ENCODE measurements around the gene FCHSD2.

FCHSD2 gene

DNA sequence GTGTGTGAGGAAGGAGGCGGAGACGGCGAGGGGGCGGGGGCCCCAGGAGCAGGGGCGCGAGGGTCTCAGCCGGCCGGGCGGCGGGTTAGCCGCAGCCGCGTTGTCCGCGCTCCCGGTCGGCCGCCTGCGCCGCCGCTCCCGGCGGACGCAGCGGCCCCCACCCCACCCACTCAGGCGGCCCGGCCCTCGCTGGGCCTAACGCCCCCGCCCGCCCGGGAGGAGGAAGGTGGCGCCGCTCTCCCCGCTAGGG lies at the start of gene FCHSD2:
Gene FCHSD2 (minus strand): TSS at position 191 of the 250 bp plus-strand sequence. CDS start 441 bp downstream, outside the sequence.
- DNase-seq (ENCODE audit: low read depth in 1 of 2, low spot score in 1 of 2) = no peak

DNA sequence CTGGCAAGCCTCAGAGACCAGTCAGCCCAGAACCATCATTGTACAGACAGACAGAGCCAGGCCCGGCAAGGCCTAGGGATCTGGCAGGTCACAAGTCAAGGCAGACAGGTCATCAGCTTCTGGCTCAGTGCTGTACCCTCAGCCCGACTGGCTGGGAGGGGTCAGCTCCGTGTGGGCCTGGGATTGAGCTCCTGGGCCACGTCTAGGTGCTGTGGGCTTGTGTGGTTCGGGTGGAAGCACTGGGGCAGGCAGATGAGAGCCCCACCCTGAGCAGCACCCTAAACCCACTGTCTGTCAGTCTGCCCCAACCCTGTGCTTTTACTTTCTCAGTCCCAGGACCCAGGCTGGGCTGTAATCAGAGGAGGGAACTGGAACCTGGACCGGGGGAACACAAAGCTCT lies 49.0 kb upstream of the FCHSD2 start:
- DNase-seq (ENCODE audit: low read depth in 1 of 2, low spot score in 1 of 2) = no peak

DNA sequence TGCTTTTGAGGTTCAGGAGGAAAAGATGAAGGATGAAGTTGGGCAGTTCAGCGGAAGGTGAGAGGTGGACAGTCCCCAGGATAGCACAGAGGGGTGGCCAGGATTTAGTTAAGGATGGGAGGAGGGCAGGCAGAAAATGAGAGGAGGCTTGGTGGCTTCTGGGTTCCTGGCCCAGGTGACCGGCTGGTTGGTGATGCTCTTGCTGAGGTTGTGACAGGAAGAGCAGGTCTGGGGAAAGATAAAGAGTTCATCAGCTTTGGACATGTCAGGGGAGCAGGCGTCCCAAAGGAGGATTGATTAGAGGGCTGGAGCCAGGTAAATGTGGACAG lies 48.4 kb upstream of the FCHSD2 start:
- no peak for DNase-seq (ENCODE audit: low read depth in 1 of 2, low spot score in 1 of 2)

DNA sequence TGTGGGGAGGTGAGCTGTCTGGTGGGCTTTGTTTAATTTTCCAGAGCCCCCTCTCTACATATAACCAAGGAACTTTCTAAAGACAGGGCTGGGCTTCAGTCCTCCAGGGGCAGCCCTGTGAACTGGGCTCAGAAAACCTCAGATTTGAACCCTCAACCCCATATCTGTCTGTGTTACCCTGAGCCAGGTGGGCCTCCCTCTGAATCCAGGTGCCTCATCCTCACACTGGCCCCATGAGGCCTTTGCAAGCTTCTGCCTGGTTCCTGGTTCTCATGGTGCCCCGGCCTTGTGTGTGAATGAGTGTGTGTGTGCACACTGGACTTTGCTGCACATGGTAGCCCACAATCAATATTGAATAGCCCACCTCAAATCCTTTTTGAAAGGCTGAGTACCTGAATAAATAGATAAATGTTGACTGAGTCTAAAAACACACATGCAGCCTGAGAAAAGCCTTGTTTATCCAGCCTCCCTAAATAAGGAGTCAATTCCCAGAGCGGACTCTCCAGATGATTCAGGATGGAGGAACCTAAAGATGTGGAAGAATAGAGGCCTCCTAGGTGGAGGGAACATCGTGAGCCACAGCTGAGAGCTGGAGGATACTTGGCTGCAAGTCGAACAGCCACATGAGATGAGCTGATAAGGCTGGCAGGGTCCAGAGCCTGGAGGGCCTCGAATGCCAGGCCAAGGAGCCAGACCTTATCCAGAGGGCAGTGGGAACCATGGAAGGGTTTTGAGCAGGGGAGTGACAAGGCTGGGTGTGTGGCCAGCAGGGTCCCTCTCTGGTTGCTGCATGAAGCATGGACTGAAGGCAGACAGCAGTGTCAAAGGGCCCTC lies 47.8 kb upstream of the FCHSD2 start:
- DNase-seq (ENCODE audit: low read depth in 1 of 2, low spot score in 1 of 2) = no peak

DNA sequence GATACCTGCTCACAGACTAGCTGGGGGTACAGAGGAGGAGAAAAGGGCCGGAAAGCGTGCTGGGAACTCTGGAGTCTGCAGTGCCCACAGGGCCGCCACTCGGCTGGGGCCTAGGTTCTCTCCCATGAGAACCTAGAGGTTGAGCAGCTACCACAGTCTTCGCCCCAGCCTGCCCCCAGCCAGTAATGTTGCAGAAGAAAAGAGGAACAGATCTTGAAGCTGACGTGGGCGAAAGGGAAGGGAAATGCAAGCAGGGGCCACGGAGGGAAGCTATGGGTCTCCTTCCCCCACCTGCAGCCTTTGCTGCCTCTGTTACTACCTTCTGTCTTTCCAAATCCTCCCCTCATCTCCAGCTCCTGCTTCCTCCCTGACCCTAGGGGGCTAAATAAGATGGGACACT lies 47.2 kb upstream of the FCHSD2 start:
- DNase-seq (ENCODE audit: low read depth in 1 of 2, low spot score in 1 of 2) = no peak

DNA sequence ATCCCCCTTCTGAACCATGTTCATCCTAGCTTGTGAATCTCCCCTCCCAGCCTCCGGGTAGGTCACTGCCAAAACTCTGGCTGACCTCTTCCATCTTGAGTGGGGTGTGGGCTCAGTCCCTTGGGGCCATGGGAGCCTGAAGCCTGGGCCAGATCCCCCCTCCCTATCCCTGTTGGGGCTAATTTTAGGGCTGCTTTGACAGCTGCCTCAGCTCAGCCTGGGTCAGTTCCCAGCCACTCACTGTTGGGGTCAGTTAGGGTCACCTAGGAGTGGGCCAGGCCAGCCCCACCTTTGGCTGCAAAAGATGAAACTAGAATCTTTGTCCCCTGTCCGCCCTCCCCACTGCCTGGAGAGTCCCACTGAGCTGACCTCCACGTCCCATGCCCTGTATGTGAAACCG lies 46.2 kb upstream of the FCHSD2 start:
- no peak for DNase-seq (ENCODE audit: low read depth in 1 of 2, low spot score in 1 of 2)

DNA sequence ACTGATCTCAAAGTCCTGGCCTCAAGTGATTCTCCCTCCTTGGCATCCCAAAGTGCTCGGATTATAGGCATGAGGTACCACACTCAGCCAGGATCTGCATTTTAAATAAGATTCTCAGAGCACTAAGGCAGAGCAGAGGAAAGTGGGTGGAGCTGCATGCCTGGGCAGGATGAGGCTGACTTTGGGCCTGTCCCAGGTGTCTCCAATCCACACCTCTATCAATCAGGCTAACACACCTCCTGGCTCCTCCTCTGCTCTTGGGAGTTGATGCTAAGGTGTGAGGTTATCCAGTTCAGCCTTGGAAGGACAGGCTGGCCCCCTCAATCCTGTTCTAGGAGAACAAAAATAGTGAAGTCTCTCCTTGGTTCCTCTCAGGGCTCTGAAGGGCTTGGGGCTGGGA lies 45.7 kb upstream of the FCHSD2 start:
- no peak for DNase-seq (ENCODE audit: low read depth in 1 of 2, low spot score in 1 of 2)

DNA sequence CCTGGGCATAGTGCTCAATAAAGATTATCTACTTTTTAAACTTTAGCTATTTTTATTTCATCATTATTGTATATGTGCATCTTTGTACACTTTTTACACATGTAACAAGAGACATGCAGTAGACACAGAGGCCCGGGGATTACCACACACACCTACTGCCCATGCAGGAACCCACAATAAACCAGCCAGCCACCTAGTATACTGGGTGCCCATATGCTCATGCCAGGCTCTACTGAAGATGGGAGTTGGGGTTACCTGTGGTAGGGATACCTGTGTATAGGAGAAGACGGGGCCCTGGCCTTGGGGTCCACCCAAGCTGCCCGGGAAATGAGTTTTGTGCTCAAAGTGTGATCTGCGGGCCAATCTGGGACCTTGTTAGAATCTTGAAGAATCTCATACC lies 44.8 kb upstream of the FCHSD2 start:
- no peak for DNase-seq (ENCODE audit: low read depth in 1 of 2, low spot score in 1 of 2)

DNA sequence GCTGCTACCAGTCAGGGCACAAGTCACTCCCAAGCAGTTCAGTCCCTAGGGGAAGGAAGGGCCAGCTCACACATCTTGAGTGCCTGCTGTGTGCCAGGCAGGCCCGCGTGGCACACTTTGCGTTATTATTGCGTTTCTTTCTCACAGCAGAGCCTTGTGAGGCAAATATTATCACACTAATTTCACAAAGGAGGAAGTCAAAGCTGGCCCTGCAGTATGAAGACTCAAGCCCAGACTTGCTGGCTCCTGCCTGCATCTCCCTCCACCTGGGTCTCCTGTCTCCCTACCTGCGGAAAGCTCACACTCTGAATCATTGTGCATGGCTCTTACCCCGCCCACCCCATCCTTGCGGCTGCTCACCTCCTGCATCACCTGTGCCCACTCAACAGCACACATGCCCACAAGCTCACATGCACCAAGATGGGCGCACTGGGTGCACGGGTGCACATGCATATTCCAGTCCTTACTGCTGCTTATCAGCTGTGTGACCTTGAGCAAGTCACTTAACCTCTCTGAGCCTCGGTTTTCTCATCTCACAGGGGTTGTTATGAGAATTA lies 44.3 kb upstream of the FCHSD2 start:
- DNase-seq (ENCODE audit: low read depth in 1 of 2, low spot score in 1 of 2) = no peak

DNA sequence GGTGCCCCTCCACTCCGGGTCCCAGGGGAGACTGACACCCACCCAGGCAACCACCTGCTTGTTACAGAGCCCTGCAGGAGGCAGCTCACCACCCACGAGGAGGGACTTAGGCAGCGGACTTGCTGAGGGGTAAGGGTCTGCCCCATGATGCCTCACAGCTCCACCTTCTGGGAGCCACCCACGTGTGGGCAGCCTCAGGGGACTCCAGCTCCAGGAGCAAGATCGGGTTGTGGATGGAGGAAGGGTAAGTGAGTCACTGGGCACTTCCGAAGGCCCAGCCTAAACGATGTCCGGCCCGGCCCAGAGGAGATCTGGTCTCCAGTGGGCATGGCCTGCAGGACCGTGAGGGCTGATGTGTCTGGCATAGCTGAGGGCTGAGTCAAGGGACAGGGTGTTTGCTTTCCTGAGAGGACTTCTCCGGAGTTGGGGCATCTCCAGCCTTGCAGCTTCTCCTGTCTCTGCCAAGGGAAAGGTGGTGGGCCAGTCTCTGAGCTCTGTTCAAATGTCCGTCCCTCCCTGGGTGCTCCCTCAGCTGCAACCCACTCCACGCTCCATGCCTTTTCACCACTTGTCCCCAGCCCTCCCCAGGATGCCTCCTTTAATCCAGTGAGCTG lies 43.7 kb upstream of the FCHSD2 start:
- DNase-seq (ENCODE audit: low read depth in 1 of 2, low spot score in 1 of 2) = no peak

DNA sequence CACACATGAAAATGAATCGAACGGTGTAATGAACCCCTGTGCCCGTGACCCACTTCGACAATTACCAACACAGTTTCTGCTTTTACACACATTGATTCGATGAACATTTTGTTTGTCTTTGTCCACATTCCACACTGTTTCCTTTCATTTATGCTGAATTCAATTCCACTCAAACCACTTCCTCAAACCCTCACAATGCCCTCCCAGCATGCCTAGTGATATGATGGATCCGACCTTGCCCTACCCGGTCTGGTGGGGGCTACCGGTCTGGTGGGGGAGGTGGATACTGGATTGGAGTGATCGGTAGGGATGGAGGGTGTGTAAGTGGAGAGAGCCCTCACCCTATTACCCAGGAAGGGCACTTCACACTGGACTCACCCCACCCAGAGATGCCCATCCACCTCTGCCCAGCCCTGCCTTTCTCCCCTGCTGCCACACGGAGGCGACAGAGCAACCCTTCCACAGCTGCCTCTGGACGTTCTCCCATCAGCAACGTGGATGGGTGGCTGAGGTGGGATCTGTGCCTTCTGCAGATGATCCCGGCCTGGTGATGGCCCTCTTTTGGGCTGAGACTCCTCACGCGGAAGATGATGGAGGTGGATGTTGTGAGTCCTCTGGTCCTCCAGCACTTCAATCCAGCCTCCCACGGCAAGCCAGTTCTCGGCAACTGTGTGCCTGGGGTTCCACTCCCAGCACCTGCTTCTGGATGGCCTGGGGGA lies 43.0 kb upstream of the FCHSD2 start:
- peak in 1 of 2 donors; percentile 10 for DNase-seq (ENCODE audit: low read depth in 1 of 2, low spot score in 1 of 2)

DNA sequence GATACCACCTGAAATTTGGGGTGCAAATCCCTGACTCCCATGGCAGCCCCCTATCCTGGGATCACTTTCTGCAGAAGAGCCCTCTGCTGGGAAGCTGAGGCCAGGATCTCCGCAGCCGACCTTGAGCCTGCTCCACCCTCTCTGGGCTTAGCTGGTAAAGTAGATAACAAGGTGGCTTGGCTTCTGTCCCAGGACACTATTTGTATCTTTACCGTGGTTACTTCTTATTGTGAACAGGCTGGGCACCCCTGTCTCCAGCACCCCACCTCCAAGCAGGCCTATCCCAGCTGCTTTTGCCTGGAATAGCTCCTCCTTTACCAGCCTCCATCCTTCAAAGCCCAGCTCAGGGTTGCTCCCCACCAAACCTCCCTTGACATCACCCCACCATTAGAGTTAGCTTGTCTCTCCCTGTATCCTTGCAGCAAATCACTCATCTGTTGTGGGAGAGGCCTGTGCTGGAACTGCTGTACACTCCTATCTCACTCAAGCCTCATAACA lies 40.8 kb upstream of the FCHSD2 start:
- DNase-seq (ENCODE audit: low read depth in 1 of 2, low spot score in 1 of 2) = no peak

DNA sequence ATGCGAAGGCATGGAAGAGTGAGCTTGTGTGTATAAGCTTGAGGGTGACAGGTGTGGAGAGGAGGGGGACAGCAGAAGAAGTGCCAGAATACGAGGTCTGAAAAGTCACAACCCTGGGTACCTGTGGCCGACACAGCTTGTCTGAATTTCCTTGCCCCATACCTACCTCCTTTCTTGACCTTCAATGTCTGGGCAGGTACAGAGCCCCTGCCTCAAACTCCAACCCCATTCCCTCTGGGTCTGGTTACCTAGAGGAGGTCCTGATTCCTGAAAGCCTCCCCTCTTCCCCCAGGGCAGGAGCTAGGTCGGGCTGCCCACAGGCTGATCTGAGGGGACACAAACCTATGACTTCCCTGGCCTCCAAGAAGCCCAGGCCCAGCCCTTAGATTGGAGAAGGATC lies 36.6 kb upstream of the FCHSD2 start:
- no peak for DNase-seq (ENCODE audit: low read depth in 1 of 2, low spot score in 1 of 2)

DNA sequence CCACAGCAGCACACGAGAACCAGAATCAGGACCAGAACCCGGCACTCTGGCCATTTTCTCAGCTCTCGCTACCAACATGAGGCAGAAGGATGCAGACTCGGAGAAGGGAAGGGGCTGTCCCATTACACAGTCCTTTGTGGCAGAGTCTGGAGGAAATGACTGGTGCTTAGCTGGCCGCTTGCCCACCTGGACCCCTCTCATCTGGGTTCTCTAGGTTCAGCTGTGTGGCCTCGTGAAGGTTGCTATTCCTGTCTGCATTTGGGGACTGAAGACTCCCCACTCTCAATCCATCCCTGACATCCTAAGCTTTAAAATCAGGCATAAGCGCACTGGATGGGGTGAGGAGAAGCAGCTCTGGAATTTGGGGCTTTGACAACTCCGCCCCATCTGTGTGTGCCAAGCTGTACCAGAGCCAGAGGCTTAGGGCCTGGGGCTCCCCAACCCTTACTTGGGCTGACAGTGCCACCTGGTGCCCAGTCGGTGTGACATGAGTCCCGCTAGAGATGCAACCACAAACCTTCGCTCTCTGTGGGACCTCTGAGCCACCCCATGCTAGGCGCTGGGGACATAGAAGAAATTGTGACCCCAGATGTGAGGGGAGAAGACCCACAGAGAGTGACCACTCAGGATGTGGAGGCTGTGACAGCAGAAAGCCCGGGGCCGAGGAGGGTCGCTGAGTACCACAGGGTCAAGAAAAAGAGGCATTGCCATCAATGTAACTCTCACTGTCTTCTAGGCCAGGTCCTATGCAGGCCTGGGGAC lies 35.8 kb upstream of the FCHSD2 start:
- DNase-seq (ENCODE audit: low read depth in 1 of 2, low spot score in 1 of 2) = peak; percentile 59 to 65

DNA sequence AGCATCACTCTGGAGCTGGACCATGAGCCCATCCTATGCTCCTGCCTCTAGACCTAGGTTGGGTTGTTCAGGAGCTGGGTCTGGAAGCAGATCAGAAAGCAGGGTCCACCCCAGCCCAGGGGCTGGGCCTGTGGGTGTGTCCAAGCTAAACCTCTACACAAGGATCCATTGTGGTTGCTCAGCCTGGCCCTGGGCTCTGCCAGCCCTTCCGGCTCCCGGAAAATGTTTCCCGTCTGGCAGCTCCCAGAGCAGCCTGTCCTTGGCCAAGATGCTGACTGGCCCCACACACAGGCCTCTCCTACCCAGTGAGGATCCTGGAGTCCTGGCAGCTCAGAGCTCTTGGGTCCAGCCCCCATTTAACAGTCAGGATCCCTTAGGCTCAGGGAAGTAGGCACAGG lies 35.3 kb upstream of the FCHSD2 start:
- no peak for DNase-seq (ENCODE audit: low read depth in 1 of 2, low spot score in 1 of 2)

DNA sequence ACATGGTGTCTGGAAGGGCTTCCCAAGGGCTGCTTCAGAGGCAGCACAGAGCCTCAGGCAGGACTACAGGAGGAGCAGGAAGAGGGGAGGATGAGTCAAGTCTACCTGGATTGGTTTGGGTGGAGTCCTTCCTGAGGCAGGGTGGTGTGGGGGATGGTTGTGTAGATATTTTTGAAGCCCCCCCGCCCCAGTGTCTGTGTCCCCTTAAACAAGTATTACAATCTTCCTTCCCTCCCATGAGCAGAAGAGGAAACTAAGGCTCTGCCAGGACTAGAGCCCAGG lies 34.7 kb upstream of the FCHSD2 start:
- no peak for DNase-seq (ENCODE audit: low read depth in 1 of 2, low spot score in 1 of 2)

DNA sequence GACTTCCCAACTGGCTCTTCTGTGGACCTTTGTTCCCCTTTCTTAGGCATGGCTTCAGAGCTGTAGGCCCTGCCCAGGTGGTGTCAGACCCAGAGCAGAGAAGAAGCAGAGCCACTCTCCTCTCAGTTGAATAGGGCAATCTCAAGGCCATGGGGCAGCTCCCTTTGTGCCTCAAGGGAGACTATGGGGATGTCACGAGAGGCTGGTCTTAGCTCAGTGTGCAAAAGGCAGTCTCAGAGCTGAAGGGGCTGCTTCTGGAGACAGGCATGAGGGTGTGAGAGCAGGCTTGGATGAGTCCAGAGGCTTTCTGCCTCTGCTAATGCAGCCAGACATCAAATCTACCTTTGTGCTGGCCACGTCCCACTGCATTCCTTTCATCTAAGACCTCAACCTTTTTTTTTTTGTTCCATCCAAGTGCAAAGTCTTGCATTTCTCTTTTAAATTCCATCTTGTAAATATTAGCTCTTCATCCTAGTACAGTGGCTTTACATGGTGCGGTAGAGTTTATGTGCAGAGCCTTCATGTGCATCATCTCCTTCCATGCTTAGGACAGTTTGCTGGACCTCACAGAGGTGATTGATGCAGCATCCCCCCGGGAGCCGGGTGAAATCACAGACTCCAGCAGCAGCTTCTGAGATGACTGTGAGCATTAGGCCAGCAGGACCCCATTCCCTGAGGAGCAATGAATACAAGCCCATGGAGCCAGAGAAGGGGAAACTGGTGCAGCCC lies 34.2 kb upstream of the FCHSD2 start:
- DNase-seq (ENCODE audit: low read depth in 1 of 2, low spot score in 1 of 2) = no peak

DNA sequence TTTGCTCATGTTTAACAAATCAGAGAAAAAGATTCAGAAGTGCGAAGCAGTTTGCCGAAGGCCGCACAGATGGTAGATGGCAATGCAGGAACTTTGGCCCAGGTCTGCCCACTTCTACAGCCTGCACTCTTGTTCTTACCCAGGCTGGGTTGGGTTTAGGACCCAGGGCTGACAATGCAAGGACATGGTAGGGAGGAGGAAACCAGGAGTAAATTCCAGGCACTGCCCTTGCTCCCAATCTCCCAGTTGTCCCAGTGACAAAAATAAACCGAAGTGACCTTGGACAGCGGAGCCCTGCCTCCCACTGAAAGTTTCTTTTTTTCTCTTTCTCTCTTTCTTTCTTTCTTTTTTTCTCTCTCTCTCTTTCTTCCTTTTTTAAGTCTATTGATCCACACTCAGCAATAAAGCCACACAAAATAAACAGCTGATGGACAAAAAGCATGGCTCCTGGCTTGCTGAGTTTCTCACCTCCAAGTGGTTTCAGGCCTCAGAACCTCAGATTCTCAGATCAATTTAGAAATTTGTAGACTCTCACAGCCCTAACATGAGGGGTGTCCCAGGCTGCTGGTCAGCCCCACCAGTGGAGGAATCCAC lies 33.5 kb upstream of the FCHSD2 start:
- DNase-seq (ENCODE audit: low read depth in 1 of 2, low spot score in 1 of 2) = no peak

DNA sequence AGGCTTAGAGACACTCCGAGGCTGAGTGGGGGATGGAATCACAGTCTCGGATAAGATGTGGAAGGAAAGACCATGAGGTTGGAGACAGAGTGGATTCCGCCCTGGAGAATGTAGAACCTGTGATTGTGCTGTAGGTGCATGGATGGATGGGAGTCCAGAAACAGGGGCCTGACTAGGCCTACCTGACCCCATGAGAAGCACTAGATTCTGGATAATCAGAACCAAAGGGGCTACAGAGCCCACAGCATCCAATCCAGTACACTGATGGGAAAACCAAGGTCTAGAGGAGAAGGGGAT lies 32.3 kb upstream of the FCHSD2 start:
- no peak for DNase-seq (ENCODE audit: low read depth in 1 of 2, low spot score in 1 of 2)

DNA sequence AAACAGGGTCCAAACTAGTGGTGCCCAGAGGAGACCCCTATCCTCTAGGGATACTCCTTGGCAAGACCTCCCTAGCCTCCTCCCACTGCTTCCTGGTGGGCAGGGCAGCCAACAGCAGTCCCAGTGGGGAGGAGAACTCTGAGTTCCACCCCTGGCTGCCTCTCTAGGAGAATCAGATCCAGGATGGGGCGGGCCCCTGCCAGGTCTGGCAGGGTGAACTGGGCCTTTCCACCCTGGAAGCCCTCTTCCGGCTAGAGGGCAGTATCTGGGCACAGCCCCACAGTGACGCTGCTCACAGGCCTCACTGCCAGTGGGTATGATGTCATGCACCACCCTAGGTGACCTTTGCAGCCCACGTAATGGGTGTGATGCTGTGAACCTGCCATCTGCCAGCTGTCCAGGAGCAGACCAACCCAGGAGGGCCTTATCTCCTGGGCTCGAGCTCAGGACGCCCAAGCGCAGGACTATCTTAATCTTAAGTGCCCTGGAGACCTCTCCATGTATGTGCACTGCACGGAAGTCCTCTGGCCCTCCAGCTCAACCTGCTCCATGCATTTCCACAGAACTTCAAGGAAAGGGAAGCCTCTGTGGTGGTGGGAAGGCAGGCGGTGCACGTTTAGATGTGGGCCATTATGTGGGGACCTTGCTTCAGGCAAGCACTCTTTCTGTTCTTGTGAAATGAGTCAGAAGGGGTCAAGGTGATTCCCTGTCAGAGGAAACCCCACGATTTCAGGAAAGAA lies 31.8 kb upstream of the FCHSD2 start:
- DNase-seq (ENCODE audit: low read depth in 1 of 2, low spot score in 1 of 2) = no peak
